GM04503 (cell line): ENCODE results near the gene CD93.

Experiments used
- DNase-seq: peaks from one replicate; pipeline ENCODE4 v3.0.0-alpha.2; 2012; ENCODE audit warnings: low read depth

CD93 gene

DNA sequence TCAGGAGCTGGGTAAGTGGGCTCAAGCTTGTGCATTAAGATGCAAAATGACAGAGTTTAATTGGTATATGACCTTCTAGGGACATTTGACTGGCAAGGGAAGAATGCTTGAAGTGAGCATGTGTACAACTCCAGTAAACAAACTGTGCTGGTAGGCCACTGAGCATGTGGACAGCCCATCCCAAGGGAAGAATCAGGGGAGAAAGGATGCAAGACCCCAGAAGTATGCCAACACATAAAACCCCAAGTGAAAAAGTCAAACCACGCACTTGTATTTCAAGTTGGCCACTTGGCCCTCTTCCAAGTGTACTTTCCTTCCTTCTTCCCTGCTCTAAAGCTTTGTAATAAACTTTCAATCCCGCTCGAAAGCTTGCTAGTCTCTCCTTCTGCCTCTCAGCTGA is 26.3 kb downstream of the CD93 start:
- no peak for DNase-seq

DNA sequence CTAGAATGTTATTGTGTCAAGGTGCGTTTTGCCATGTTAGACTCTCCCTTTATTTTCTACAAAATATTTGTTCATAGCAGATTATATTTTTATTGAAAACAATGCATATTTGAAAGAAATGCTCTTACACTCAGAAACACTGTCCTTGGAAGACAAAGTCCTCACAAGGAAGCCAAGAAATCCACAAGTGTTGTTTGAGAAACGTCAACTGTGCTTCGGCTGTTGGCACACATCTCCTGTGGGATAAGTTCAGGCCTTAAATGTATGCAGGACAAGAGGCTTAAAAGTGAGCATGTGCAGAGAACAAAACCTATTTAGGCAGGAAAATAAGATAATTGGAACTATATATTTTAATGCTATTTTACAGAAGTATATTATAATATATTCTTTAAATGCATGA is 27.1 kb downstream of the CD93 start:
- DNase-seq = no peak

DNA sequence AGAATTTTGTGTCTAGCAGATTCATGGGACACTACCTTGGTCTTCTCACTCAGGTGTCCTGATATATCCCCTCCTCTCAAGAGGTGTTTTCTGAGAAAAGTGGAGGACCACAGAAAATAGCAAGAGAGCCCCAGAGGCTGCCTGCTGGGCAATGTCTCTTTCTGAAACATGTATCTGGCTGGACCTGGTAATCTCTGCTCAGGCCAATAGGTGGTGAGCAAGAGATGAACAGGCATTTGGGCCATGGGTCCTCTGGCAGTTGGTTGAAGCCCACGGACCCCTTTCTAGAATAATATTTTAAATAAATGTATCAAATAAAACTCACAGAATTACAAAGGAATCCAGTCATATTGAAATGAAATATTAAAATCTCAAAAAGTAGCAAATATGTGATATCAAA is 27.9 kb downstream of the CD93 start:
- DNase-seq = no peak

DNA sequence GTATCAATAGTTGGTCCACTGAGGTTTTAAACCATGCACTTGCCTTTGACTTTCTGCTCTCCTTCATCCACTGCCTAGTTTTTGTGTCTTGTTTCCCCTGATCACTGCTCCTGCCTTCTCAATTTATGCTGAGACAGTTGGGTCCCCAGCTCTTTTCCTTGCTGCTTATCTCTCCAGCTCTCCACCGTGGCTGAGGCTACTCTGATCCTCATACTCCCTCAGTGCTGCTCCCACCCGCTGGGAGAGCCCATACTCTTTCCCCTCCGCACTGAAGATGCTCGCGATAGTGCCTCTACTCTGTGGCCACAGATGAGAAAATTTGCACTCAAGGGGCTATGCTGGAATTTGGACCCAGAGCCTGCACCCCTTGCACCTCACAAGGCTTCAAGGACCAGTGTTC is 33.2 kb downstream of the CD93 start:
- DNase-seq = no peak

DNA sequence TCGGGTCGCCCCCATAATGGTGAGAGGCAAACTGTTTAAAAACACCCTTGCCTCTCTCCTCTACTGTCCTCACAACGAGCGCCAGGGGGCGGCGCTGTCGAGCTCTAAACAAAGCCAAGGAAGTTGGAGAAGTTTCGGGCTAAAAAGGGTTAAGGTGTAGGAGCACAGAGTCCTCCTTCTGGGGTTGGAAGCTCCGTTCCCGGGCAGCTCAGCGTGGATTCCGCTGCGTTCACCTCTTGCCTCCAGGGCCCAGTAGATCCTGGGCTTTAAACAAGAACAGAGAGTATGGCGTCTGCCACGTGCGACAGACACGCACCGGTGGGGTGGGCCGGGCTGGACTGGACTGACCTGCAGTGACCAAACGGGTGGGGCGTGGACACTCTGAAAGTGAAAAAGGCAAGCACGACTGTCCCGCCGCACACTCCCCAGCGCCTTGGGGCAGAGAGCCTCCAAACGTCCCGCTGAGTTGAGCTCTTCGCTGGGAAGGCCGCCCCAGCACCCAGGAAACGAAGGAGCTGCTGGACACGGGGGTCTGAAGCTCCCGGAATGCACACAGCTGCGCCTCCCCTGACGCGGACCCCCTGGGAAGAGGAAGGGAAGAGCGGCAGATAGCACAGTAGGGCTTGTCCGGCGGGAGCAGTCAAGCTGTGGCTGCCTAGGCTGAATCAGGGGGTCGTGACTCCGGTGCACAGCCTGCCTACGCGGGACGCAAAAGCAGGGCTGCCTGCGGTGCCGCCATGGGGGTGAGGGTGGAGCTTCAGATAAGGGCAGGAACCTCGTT is 35.1 kb downstream of the CD93 start:
- no peak for DNase-seq

DNA sequence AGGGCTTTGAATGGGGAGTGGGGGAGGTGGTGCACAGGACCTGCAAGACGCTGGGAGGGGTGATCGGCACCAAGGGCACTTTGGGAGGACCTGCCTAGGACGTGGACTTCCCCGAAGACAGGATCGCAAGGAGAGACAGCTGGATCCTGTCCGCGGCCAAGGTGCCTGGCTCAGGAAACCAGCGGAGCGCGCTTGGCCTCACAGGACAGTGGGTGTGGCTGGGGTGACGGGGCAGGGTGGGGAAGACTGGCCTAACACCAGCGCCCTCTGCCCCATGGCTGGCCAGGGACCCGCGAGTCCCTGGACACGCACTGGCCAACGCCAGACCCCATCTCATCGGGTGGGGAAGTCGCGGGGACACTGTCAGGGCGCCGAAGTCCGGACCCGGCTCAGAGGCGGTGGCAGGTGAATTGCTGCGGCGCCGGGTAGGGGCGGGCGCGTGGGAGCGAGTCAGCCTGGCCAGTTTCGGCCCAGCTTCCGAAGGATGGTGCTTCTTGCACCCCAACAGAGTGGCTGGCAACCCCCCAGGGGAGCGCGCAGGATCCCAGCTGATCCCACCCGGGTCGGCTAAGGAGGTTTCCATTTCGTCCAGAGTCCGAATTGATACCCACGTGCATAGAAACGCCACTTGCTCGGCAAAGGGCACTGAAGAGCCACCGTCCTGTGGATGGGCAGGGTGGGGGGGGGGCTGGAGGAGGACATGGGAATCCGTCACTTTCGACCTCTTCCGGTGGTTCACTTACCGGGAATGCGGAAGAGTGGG is 35.9 kb downstream of the CD93 start:
- DNase-seq = no peak

DNA sequence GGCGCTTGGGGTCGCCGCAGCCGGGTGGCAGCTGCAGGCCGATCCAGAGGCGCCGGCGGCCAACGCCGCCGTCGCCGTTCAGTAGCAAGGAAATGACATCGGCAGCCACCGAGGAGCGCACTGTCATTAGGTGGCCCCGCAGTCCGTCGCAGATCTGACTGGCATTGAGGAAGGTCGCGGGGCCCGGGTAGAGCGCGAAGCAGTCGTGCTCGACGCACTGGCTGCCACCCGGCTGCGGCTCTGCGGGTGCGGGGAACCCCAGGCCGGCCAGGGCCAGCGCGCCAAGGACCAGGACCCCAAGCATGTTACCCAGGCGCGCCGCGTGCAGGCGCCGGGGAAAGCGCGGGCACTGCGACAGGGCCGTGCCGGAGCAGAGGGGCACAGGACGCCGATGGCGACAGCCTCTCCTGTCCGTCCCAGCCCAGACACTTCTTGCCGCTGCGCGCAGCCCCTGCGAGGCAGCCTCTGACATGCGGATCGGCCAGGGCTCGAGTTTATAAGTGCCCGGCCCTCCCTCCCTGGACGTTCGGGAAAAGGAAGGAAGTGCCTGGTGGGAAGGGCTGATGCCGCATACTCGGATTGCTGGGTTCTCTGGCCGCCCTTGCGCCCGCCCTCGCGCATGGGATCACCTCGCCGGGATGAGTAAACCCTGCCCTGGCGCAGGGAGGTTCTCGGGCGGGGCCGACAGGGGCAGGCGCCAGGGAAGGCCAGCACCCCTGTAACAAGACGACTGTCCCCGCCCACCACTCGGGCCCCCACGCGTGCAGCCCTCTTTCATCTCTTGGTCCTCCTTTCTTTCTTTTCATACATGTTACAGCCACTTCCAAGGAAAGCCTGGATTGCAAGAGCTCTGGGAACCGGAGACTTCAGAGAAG is 36.7 kb downstream of the CD93 start, which contains the start of gene THBD:
THBD (minus strand) TSS at position 472 of the 875 bp plus-strand sequence; CDS start at position 304, 168 bp downstream.
- no peak for DNase-seq

DNA sequence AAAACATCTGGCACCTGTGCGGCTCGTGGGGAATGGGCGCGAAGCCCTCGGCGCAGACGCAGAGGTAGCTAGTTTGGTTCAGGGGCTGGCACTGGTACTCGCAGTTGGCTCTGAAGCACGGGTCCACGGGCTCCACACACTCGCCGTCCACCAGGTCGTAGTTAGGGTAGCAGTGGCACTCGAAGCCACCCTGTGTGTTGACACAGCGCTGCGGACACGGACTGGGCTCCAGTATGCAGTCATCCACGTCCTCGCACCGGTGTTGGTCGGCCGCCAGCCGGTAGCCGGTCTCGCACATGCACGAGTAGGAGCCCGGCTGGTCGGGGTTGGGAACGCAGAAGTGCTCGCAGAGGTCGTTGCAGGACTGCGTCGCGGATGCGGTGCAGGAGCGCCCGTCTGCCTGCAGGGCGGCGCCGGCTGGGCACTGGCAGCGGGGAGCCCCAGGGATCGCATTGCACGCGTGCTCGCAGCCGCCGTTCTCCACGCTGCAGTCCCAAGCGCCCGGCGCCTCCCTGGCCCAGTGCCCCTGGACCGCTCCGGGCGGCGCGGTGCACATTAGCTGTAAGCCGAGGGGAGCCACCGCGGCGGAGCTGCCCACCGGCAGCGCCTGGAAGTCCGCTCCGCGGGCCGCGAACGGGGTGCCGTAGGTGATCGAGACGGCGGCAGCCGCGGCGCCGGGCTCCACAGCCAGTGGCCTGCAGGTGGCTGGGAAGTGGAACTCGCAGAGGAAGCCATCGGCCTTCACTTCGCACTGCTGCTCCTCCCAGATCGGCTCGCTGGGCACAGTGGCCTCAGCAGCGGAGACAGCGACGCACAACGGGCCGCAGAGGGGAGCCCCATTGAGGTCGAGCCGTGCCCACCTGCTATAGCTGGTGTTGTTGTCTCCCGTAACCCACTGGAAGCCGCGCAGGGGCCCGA is 37.6 kb downstream of the CD93 start:
- no peak for DNase-seq

DNA sequence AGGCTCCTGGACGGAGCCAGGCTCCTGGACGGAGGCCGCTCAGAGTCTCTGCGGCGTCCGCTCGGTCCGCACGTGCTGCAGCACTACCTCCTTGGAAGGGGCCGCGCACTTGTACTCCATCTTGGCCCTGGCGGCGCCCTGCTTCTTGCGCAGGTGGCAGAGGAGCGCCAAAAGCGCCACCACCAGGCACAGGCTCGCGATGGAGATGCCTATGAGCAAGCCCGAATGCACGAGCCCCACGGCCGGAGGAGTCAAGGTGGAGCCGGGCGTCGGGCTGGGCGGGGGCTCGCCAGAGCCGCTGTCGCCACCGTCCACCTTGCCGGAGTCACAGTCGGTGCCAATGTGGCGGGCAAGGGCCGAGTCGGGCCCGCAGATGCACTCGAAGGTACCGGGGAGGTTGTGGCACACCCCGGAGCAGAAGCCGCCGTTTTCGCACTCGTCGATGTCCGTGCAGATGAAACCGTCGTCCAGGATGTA is 38.3 kb downstream of the CD93 start:
- no peak for DNase-seq

DNA sequence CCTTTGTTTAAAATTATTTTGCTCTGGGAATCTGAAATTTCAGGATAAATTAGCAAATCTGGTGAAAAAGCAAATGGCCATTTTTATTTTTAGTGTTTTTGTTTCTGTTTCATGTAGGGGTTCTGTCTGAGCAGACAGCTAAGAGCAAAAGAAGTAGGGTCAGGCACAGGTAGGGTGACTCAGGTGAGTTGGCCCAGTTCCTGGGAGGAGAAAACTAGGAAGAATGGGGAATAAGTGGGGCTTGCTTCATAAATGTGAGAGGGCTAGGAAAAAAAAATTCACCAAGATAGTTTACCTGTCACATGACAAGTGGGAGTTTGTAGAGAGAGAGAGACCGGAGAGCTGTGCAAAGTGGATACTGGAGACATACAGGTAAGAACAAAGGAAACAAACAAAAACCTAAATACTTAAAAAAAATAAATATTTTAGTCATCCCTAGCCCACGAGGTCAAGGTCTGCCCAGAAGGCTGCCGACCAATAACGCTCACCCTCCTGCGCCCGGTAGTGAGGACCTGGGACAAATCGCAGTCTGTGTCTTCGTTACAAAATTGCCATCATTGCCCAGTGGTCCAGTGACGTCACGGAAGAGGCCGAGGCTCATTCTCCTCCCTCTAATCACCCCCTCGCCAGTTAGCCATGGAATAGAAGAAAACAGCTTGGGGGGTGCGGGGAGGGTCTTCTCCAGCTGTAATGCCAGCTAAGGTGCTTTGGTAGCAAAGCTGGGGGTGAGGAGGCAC is 39.0 kb downstream of the CD93 start:
- DNase-seq = no peak

DNA sequence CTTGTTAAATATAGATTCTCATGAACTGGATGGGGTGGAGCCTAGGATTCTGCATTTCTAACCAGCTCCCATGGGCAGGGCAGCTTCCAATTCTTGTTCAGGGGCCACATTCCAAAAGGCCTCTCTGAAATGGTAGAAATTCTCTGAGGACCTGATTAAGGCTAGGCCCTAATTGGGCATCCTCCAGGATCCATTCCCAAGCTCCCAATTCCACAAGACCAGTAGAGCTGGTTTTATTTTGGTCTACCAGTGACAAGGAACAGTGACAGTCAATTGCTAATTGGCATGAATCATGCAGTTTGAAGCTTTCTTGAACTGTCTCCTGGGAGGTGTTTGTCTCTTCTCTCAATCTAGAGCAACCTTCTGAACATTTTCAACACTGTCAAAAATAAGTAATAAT is 39.7 kb downstream of the CD93 start:
- no peak for DNase-seq

DNA sequence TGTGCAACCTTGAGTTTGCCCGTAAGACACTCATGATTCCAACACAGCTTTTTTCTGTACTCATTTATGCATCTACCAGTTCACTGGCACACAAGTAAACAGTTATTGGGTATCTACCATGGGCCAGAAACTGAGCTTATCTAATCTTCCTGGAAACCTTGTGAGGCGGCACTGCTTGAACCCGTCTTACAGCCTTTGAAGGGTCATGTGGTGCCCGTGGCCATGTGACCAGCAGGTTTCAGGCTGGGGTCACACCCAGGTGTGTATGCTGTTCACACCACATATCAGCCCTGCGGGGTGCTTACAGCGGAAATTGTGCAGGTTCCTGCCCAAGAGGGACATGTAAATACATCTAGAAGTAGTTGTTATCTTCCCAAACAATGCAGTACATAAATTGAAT is 42.7 kb downstream of the CD93 start:
- DNase-seq = no peak

DNA sequence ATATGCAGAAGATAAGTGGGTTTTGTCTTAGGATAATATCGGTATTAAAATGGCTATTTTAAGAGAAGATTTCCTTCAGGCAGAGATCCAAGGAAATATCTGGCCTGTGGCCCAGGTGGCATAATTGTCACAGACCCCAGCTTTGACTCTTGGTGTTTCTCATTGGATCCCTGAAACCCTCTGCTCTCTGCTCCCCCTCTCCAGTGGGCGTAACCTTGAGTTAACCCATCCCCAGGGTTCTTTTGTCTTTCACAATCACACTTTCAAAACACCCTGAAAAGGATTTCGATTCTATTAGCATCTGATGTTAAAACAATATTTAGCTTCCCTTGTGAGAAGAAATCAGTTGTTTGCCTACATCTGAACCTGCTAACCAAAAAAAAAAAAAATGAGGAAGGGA is 43.9 kb downstream of the CD93 start:
- DNase-seq = no peak

DNA sequence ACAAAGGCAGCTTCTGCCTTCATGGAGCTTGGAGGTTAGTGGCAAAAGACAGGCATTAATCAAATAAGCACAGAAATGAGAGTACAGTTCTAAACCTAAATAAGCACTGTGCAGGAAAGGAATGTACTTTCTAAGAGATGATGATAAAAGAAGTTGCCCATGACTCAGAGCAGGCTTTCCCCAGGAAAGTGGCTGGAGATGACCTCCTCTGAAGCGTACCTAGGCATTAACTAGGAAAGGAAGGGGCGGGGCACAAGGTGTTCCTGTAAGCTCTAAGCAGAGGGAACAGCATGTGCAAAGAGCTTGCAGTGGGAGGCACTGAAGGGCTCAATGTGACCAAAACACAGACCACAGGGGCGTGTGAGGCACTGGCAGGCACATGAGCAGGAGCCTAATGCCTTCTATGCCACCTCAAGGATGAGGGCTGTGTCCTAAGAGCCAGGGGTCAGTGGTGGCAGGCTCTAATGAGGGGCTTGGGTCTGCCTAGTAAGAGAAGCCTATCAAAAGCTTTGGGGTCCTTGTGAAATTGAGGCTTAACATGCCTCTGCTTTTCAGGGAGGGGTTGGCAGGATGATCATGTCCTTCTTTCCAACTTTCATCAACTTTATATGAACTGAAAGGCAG is 46.1 kb downstream of the CD93 start:
- no peak for DNase-seq

DNA sequence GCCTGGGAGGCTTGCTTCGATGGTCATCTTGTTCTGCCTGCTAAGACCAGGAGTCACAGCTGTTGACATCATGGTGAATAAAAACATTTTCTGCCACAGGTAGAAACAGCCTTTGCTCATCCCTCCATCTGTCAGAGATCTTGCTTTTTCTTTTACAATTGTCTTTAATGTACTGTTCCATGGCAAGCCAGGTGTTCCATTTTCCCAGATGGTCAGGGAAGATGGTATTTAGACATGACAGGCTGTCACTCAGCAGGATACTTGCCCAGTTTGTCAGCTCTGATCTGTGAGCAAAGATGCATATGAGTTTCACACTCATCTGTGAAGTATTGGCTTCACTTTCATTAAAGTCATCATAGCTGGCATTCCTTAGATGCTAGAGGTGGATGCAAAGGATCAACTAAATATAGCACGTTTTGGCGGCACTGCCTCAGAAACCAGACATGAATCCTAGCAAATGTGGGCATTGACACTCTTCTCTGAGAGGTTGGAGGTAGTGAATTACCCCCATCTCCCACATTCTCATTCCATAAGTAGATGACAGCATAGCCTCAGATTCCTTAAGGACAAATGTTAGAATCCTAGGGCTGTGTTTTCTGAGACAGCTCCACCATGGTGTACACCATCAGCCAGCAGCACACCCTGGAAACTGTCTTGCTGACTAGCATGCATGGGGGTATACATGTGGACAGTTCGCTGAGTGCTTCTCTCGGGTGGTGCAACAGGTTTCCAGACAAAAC is 46.8 kb downstream of the CD93 start:
- DNase-seq = no peak

DNA sequence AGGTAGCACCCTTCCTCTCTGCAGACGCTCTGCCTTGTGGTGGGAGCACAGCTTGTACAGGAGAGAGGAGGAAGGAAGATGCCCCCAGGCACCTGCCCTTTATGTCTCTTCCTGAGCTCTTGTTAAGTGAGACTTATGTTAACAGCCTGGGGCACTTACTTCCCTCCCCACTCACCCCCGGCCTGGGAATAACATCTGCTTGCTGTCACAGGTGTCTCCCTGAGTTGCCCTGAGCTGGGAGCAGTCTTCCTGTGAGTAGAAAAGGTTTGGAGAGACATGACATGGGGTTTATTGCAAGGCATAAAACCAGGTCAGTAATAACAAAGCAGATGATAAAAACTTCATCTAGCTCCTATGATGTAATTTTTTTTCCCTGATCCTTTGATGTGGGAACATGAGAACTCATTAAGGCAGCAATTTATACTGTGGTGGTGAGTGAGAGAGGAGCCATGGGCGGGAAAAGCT is 49.1 kb downstream of the CD93 start:
- DNase-seq = no peak

DNA sequence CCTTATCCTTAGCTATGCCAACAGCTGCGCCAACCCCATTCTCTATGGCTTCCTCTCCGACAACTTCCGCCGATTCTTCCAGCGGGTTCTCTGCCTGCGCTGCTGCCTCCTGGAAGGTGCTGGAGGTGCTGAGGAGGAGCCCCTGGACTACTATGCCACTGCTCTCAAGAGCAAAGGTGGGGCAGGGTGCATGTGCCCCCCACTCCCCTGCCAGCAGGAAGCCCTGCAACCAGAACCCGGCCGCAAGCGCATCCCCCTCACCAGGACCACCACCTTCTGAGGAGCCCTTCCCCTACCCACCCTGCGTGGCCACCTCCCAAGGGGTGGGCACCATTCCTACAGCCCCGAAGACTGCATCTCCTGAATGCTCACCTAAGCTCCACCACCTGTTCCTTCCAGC is 49.8 kb downstream of the CD93 start:
- DNase-seq = no peak

DNA sequence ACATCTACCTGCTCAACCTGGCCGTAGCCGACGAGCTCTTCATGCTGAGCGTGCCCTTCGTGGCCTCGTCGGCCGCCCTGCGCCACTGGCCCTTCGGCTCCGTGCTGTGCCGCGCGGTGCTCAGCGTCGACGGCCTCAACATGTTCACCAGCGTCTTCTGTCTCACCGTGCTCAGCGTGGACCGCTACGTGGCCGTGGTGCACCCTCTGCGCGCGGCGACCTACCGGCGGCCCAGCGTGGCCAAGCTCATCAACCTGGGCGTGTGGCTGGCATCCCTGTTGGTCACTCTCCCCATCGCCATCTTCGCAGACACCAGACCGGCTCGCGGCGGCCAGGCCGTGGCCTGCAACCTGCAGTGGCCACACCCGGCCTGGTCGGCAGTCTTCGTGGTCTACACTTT is 50.4 kb downstream of the CD93 start:
- no peak for DNase-seq
